ENCODE results near the gene CNTN5. TPM values are rescaled to one million over a fixed set of nuclear protein-coding genes. Genes with fewer than 3 reads are reported as not detected.

The CNTN5 gene
- total and polyA plus RNA-seq, 2 donors (not counting 1 experiment from before 2014, with no cell fraction given), result 0.17 TPM; not detected in 1

- Histone ChIP-seq H3K27ac (ENCODE audit: insufficient read depth, low read length) (no peak overlapping the region), H2AFZ (ENCODE audit: low read length) (no peak overlapping the region), H3K4me2 (ENCODE audit: extremely low read depth, insufficient read depth, low read length) (no peak overlapping the region), H3K27me3 (ENCODE audit: control insufficient read depth, insufficient read depth, low read length) (no peaks in the 10 kb centered on the region), H3K4me3 (replicated peaks in 1 of 4; ENCODE audit: control extremely low read depth in 1 of 4, insufficient read depth in 1 of 4, low read depth in 3 of 4, low read length in 4 of 4) (no peak overlapping the region), H3K79me2 (ENCODE audit: control insufficient read depth, insufficient read depth, low read length) (no peaks in the 10 kb centered on the region), H3K36me3 (ENCODE audit: control insufficient read depth, insufficient read depth, low read length) (no peaks in the 10 kb centered on the region), H3K9me3 (ENCODE audit: control insufficient read depth, insufficient read depth, low read depth, low read length) (no peaks in the 10 kb centered on the region), H3K4me1 (ENCODE audit: control insufficient read depth, extremely low read depth, insufficient read depth, low read length) (no peaks in the 10 kb centered on the region), H4K20me1 (ENCODE audit: control insufficient read depth, extremely low read depth, insufficient read depth, low read length) (no peaks in the 10 kb centered on the region), H3K9ac (ENCODE audit: insufficient read depth, low read length) (no peak overlapping the region)
- TF ChIP-seq EZH2 (IDR thresholded peaks at IDR 0.05; ENCODE audit: low read length, missing control alignments) (no peak), CTCF (conservative IDR thresholded peaks at IDR 0.05 in 1 of 2, IDR thresholded peaks at IDR 0.05 in 1 of 2; ENCODE audit: low read depth in 1 of 2, low read length in 2 of 2) (no peak)
- peak in 1 of 2 donors; percentile 2 for DNase-seq (ENCODE audit: low read depth in 2 of 2)
Observed at GRCh38 chr11:100098560-100098959, 1077.8 kb downstream of the CNTN5 start.

DNA sequence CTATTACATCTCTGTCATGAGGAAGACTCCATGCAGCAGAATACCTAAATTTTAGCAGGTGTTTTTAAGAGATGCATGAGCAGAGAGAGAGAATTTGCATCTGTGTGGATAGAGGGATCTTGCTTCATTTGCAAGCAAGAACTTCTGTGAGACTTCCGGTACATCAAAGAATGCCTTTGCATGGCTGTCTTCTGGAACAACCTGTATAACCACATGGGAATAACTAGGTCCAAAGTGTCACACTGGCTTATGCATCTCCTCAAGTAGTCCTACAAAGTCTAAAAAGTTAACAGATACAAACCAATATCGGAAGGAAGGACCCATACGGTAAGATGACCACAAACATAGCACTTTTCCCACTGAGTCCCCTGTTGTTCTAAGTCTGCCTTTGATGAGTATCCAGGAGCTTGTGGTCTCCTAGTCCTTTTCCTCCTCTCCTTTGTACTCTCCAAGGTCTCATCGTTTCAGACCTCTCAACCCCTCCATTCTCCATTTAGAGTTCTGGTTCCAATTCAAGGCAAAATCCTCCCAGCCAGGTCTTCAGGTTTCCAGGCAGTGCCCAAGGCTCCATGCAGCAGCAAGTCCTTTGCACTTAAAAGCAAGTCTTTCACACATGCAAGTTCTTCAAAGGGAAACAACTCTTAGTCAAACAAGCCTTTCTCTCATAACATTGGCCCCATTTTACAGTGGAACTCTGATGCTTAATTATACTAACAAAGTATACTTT lies 1084.7 kb downstream of the CNTN5 start:
- H3K9me3 ChIP-seq (ENCODE audit: control insufficient read depth, insufficient read depth, low read depth, low read length), result no peaks in the 10 kb centered on the region
- no peak overlapping the region for H2AFZ ChIP-seq (ENCODE audit: low read length)
- no peaks in the 10 kb centered on the region for H3K4me1 ChIP-seq (ENCODE audit: control insufficient read depth, extremely low read depth, insufficient read depth, low read length)
- H3K4me3 ChIP-seq (replicated peaks in 1 of 4; ENCODE audit: control extremely low read depth in 1 of 4, insufficient read depth in 1 of 4, low read depth in 3 of 4, low read length in 4 of 4), result no peak overlapping the region
- H3K27me3 ChIP-seq (ENCODE audit: control insufficient read depth, insufficient read depth, low read length), result no peaks in the 10 kb centered on the region
- no peak overlapping the region for H3K9ac ChIP-seq (ENCODE audit: insufficient read depth, low read length)
- H3K4me2 ChIP-seq (ENCODE audit: extremely low read depth, insufficient read depth, low read length), result no peak overlapping the region
- H3K79me2 ChIP-seq (ENCODE audit: control insufficient read depth, insufficient read depth, low read length), result no peaks in the 10 kb centered on the region
- DNase-seq (ENCODE audit: low read depth in 2 of 2), result no peak
- no peaks in the 10 kb centered on the region for H3K36me3 ChIP-seq (ENCODE audit: control insufficient read depth, insufficient read depth, low read length)
- H4K20me1 ChIP-seq (ENCODE audit: control insufficient read depth, extremely low read depth, insufficient read depth, low read length), result no peaks in the 10 kb centered on the region
- TF ChIP-seq EZH2 (IDR thresholded peaks at IDR 0.05; ENCODE audit: low read length, missing control alignments) (no peak), CTCF (conservative IDR thresholded peaks at IDR 0.05 in 1 of 2, IDR thresholded peaks at IDR 0.05 in 1 of 2; ENCODE audit: low read depth in 1 of 2, low read length in 2 of 2) (no peak)
- no peak overlapping the region for H3K27ac ChIP-seq (ENCODE audit: insufficient read depth, low read length)

DNA sequence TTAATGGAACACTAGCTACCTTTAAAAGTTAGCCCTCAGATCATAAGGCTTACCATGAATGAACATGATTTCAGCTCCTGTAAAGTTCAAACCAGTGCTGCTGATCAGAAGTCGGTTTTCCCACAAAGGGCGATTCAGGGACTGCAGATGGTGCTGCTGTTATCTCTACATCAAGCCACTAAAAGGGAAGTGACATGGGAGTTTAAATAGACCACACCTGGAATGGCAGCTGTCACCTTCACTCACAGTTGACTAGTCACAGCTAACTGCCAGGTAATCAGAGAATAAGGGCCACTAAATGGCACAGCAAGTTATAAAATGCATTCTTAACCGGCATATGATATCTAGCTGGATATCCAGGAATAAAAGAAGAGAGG lies 1085.2 kb downstream of the CNTN5 start:
- Histone ChIP-seq H3K27me3 (ENCODE audit: control insufficient read depth, insufficient read depth, low read length) (no peaks in the 10 kb centered on the region), H3K27ac (ENCODE audit: insufficient read depth, low read length) (no peak overlapping the region), H2AFZ (ENCODE audit: low read length) (no peak overlapping the region), H3K4me1 (ENCODE audit: control insufficient read depth, extremely low read depth, insufficient read depth, low read length) (no peaks in the 10 kb centered on the region), H3K4me3 (replicated peaks in 1 of 4; ENCODE audit: control extremely low read depth in 1 of 4, insufficient read depth in 1 of 4, low read depth in 3 of 4, low read length in 4 of 4) (no peak overlapping the region), H3K4me2 (ENCODE audit: extremely low read depth, insufficient read depth, low read length) (no peak overlapping the region), H4K20me1 (ENCODE audit: control insufficient read depth, extremely low read depth, insufficient read depth, low read length) (no peaks in the 10 kb centered on the region), H3K36me3 (ENCODE audit: control insufficient read depth, insufficient read depth, low read length) (no peaks in the 10 kb centered on the region), H3K9me3 (ENCODE audit: control insufficient read depth, insufficient read depth, low read depth, low read length) (no peaks in the 10 kb centered on the region), H3K9ac (ENCODE audit: insufficient read depth, low read length) (no peak overlapping the region), H3K79me2 (ENCODE audit: control insufficient read depth, insufficient read depth, low read length) (no peaks in the 10 kb centered on the region)
- no peak for TF ChIP-seq EZH2 (IDR thresholded peaks at IDR 0.05; ENCODE audit: low read length, missing control alignments)
- no peak for TF ChIP-seq CTCF (conservative IDR thresholded peaks at IDR 0.05 in 1 of 2, IDR thresholded peaks at IDR 0.05 in 1 of 2; ENCODE audit: low read depth in 1 of 2, low read length in 2 of 2)
- no peak for DNase-seq (ENCODE audit: low read depth in 2 of 2)
